ENCODE data around the gene MAN1B1. TPM values are rescaled to one million over a fixed set of nuclear protein-coding genes. Genes with fewer than 3 reads are reported as not detected.

MAN1B1 gene
- total and polyA plus RNA-seq, 7 experiments from 2014 or later, result 36.0 to 74.2 (median 64.7) TPM

GRCh38 chr9:137112564-137113384 is 26.0 kb downstream of the MAN1B1 start:
- Mint-ChIP-seq H3K4me1 (peaks cover 0 to 11% (median 5%) of the 10 kb centered on the region in 7 donors), H3K36me3 (peaks cover 0 to 3% (median 0%) of the 10 kb centered on the region in 5 donors), H3K27me3 (no peaks in the 10 kb centered on the region), H3K4me3 (peak overlapping the region in 8 of 10 donors; percentile 47 to 81 (median 72)), H3K27ac (peak overlapping the region in 4 of 9 donors; percentile 14 to 43 (median 26)), H3K9me3 (no peaks in the 10 kb centered on the region)
- Histone ChIP-seq H3K4me1 (ENCODE audit: control insufficient read depth in 2 of 2, insufficient read depth in 2 of 2, low read length in 2 of 2) (peaks cover 0 to 4% of the 10 kb centered on the region in 2 donors), H3K27ac (ENCODE audit: low read depth, low read length) (peak overlapping the region; percentile 59), H3K4me3 (ENCODE audit: low read length) (no peak overlapping the region), H3K36me3 (ENCODE audit: control insufficient read depth in 2 of 3, insufficient read depth in 3 of 3, low read length in 3 of 3) (peaks cover 0 to 54% (median 4%) of the 10 kb centered on the region in 3 experiments), H3K9me3 (ENCODE audit: control insufficient read depth in 2 of 3, low read length in 3 of 3) (no peaks in the 10 kb centered on the region), H3K27me3 (ENCODE audit: control insufficient read depth in 2 of 2, insufficient read depth in 2 of 2, low read length in 2 of 2) (no peaks in the 10 kb centered on the region)
- ATAC-seq (no peak), DNase-seq (no peak)
- CTCF ChIA-PET, result no interaction called here
- POLR2A ChIA-PET, result interaction anchor here (0.7 to 3.6 kb wide), 5 partner anchors 15 to 129 kb away, joined by 3 to 21 read pairs (median 3); partner anchors contain the start of genes MAN1B1 and TUBB4B
- intact Hi-C loops (cut with micrococcal nuclease), result no loop called here

- Histone ChIP-seq H3K36me3 (ENCODE audit: control insufficient read depth in 2 of 3, insufficient read depth in 3 of 3, low read length in 3 of 3) (peaks cover 0 to 47% (median 4%) of the 10 kb centered on the region in 3 experiments), H3K4me3 (ENCODE audit: low read length) (no peak overlapping the region), H3K27me3 (ENCODE audit: control insufficient read depth in 2 of 2, insufficient read depth in 2 of 2, low read length in 2 of 2) (no peaks in the 10 kb centered on the region), H3K4me1 (ENCODE audit: control insufficient read depth in 2 of 2, insufficient read depth in 2 of 2, low read length in 2 of 2) (peaks cover 0 to 4% of the 10 kb centered on the region in 2 donors), H3K27ac (ENCODE audit: low read depth, low read length) (peak overlapping the region; percentile 59), H3K9me3 (ENCODE audit: control insufficient read depth in 2 of 3, low read length in 3 of 3) (no peaks in the 10 kb centered on the region)
- Mint-ChIP-seq H3K27ac (peak overlapping the region in 5 of 9 donors; percentile 14 to 78 (median 38)), H3K27me3 (no peaks in the 10 kb centered on the region), H3K36me3 (peaks cover 0 to 3% (median 0%) of the 10 kb centered on the region in 5 donors), H3K4me3 (peak overlapping the region; percentile 36 to 81 (median 69)), H3K9me3 (no peaks in the 10 kb centered on the region), H3K4me1 (peaks cover 0 to 11% (median 5%) of the 10 kb centered on the region in 7 donors)
- POLR2A ChIA-PET, result interaction anchor here (0.6 to 3.6 kb wide), 8 partner anchors 13 to 129 kb away, joined by 3 to 21 read pairs (median 4); partner anchors contain the start of genes MAN1B1, RNF208 and TUBB4B
- peak; percentile 53 for ATAC-seq
- DNase-seq, result peak in 2 of 9 donors; percentile 21 to 28
- intact Hi-C loops (cut with micrococcal nuclease), result loop anchor here (1.0 to 2.0 kb wide), 7 partner anchors 15 to 322 kb away; partner anchors contain the start of genes MAN1B1 (in 1 of the 2), TMEM141 (in 1 of the 2) and TPRN (in 1 of the 2)
- CTCF ChIA-PET, result interaction anchor here (2.5 kb wide), 1 partner anchor 18 kb away, joined by 11 read pairs; no protein-coding TSS in a partner anchor
Observed at GRCh38 chr9:137113385-137114159, 26.8 kb downstream of the MAN1B1 start.

DNA sequence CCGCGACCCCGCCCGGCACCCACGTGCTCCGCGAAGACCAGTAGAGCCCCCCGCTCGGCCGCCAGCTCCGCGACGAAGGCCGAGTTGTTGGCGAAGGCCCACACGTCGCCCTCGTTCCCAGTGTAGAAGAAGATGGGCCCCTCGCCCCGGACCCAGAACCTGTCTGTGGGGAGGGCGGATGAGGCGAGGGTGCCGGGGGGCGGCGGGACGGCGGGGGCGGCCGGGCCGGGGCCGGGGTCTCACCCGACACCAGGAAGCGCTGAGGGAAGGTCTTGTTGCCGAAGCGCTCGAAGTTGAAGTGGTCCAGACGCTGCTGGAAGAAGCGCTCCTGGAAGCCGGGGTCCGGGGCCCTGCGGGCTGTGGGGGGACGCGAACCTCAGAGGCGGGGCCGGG is 27.4 kb downstream of the MAN1B1 start:
- ATAC-seq (peak; percentile 17), DNase-seq (no peak)
- peaks cover 0 to 3% (median 0%) of the 10 kb centered on the region in 5 donors for H3K36me3 Mint-ChIP-seq
- ChIA-PET CTCF (interaction anchor here (2.5 kb wide), 1 partner anchor 18 kb away, joined by 11 read pairs; no protein-coding TSS in a partner anchor), POLR2A (interaction anchor here (0.6 to 3.6 kb wide), 9 partner anchors 12 to 128 kb away, joined by 3 to 21 read pairs (median 4); partner anchors contain the start of genes MAN1B1, RNF208 and TUBB4B)
- no peaks in the 10 kb centered on the region for H3K27me3 Mint-ChIP-seq
- Histone ChIP-seq H3K36me3 (ENCODE audit: control insufficient read depth in 2 of 3, insufficient read depth in 3 of 3, low read length in 3 of 3) (peaks cover 0 to 40% (median 3%) of the 10 kb centered on the region in 3 experiments), H3K4me1 (ENCODE audit: control insufficient read depth in 2 of 2, insufficient read depth in 2 of 2, low read length in 2 of 2) (peaks cover 0 to 4% of the 10 kb centered on the region in 2 donors), H3K27me3 (ENCODE audit: control insufficient read depth in 2 of 2, insufficient read depth in 2 of 2, low read length in 2 of 2) (no peaks in the 10 kb centered on the region), H3K9me3 (ENCODE audit: control insufficient read depth in 2 of 3, low read length in 3 of 3) (no peaks in the 10 kb centered on the region), H3K27ac (ENCODE audit: low read depth, low read length) (peak overlapping the region; percentile 81), H3K4me3 (ENCODE audit: low read length) (peak overlapping the region; percentile 54)
- H3K4me3 Mint-ChIP-seq, result peak overlapping the region in 9 of 10 donors; percentile 45 to 82 (median 66)
- H3K4me1 Mint-ChIP-seq, result peaks cover 0 to 11% (median 5%) of the 10 kb centered on the region in 7 donors
- H3K27ac Mint-ChIP-seq, result no peak overlapping the region
- intact Hi-C loops (cut with micrococcal nuclease), result loop anchor here (1.0 to 2.0 kb wide), 7 partner anchors 15 to 323 kb away; partner anchors contain the start of genes MAN1B1 (in 1 of the 2), TMEM141 (in 1 of the 2) and TPRN (in 1 of the 2)
- no peaks in the 10 kb centered on the region for H3K9me3 Mint-ChIP-seq

DNA sequence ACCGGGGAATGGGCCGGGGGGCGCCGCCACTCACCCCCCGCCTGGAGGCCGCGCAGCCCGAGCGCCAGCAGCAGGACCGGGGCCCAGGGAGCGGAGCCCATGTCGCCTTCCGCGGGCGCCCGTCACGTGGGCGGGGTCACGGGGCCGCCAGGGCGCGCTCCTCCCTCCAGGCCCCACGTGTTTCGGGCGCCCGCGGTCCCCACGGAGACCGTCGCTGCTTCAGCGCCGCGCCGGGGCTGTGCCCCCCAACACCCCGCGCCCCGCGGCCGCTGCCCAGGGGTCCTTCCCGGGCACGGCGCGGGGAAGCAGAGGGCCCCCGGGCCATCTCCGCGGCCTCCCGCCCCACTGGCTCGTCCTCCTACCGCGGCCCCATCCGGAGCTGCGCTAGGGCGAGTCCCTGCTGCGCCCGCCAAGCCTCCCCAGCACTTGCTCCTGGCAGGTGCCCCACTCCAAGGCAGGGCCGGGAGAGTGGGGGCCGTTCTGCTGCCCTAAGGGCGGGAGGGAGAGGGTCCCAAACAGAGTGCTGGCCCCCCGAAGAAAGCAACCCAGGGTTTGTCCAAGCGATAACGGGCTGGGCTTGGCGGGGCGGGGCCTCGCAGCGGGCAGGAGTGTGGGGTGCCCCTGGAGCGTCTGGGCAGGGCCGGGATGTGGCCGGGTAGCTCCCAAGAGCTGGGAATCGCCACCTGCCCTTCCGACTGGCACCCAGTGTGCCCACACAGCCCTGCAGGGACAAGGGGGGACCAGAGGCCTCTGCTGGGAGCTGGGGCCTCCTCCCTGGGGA is 28.0 kb downstream of the MAN1B1 start, which contains the start of gene DPP7:
Gene DPP7 (minus strand): TSS at position 121 of the 781 bp plus-strand sequence. CDS start 20 bp downstream, at position 101.
- Histone ChIP-seq H3K4me1 (ENCODE audit: control insufficient read depth in 2 of 2, insufficient read depth in 2 of 2, low read length in 2 of 2) (peaks cover 0 to 4% of the 10 kb centered on the region in 2 donors), H3K27ac (ENCODE audit: low read depth, low read length) (peak within 1 kb of the TSS; percentile 81), H3K27me3 (ENCODE audit: control insufficient read depth in 2 of 2, insufficient read depth in 2 of 2, low read length in 2 of 2) (no peaks in the 10 kb centered on the region), H3K9me3 (ENCODE audit: control insufficient read depth in 2 of 3, low read length in 3 of 3) (no peaks in the 10 kb centered on the region), H3K4me3 (ENCODE audit: low read length) (peak within 1 kb of the TSS; percentile 54), H3K36me3 (ENCODE audit: control insufficient read depth in 2 of 3, insufficient read depth in 3 of 3, low read length in 3 of 3) (peaks cover 0 to 34% (median 0%) of the 10 kb centered on the region in 3 experiments)
- CTCF ChIA-PET, result interaction anchor here (1.4 to 2.5 kb wide), 2 partner anchors 10 to 19 kb away, joined by 4 to 11 read pairs; no protein-coding TSS in a partner anchor
- Mint-ChIP-seq H3K4me1 (peaks cover 0 to 13% (median 6%) of the 10 kb centered on the region in 7 donors), H3K36me3 (peaks cover 0 to 3% (median 0%) of the 10 kb centered on the region in 5 donors), H3K4me3 (peak within 1 kb of the TSS; percentile 38 to 82 (median 69)), H3K27me3 (no peaks in the 10 kb centered on the region), H3K9me3 (no peaks in the 10 kb centered on the region), H3K27ac (peak within 1 kb of the TSS in 4 of 9 donors; percentile 24 to 78 (median 40))
- POLR2A ChIA-PET, result interaction anchor here (1.2 to 3.6 kb wide), 7 partner anchors 15 to 127 kb away, joined by 3 to 21 read pairs (median 5); partner anchors contain the start of genes ANAPC2 and MAN1B1
- ATAC-seq (peak; percentile 93), DNase-seq (peak; percentile 63 to 88 (median 80))
- intact Hi-C loops (cut with micrococcal nuclease), result loop anchor here (1.0 to 2.0 kb wide), 7 partner anchors 14 to 324 kb away; partner anchors contain the start of genes MAN1B1 (in 1 of the 2), TMEM141 (in 1 of the 2) and TPRN (in 1 of the 2)

DNA sequence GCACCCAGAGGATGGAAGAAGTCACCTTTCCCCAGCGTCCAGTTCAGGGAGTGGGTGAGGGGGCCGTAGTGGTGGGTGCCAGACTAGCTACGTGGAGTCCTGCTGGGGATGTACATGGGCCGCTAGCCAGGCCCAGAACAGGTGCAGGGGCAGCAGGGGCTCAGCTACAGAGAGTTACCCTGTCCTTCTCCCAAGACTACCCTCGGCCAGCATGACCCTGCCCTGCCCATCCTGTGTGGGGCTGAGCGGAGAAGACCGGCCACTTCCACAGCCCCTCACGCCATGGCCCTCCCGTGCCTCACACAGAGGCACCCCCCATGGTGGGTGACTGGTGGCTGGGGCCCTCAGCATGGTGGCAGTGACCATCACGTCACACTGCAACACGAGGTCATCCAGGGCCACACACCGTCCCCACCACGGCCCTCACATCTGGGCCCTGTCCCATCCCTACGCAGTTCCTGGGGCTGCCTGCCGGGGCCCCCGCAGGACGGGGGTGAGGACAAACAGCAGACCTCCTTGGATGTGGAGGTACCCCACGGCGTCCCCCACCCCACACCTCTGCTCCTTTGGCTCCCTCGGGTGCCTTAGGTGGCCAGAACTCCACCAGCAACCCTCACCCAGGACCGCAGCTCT is 28.7 kb downstream of the MAN1B1 start:
- Mint-ChIP-seq H3K27ac (no peak overlapping the region), H3K27me3 (no peaks in the 10 kb centered on the region), H3K4me3 (peak overlapping the region in 3 of 10 donors; percentile 17 to 78 (median 51)), H3K9me3 (no peaks in the 10 kb centered on the region), H3K36me3 (peaks cover 0 to 3% (median 0%) of the 10 kb centered on the region in 5 donors), H3K4me1 (peaks cover 0 to 13% (median 6%) of the 10 kb centered on the region in 7 donors)
- no peak overlapping the region for H3K27ac ChIP-seq (ENCODE audit: low read depth, low read length)
- ChIA-PET CTCF (interaction anchor here (1.4 to 2.5 kb wide), 2 partner anchors 9 to 20 kb away, joined by 4 to 11 read pairs; no protein-coding TSS in a partner anchor), POLR2A (interaction anchor here (1.2 to 3.6 kb wide), 7 partner anchors 14 to 127 kb away, joined by 3 to 21 read pairs (median 5); partner anchors contain the start of genes ANAPC2 and MAN1B1)
- H3K4me1 ChIP-seq (ENCODE audit: control insufficient read depth in 2 of 2, insufficient read depth in 2 of 2, low read length in 2 of 2), result peaks cover 0 to 4% of the 10 kb centered on the region in 2 donors
- ATAC-seq, result no peak
- H3K36me3 ChIP-seq (ENCODE audit: control insufficient read depth in 2 of 3, insufficient read depth in 3 of 3, low read length in 3 of 3), result peaks cover 0 to 27% (median 0%) of the 10 kb centered on the region in 3 experiments
- H3K9me3 ChIP-seq (ENCODE audit: control insufficient read depth in 2 of 3, low read length in 3 of 3), result no peaks in the 10 kb centered on the region
- intact Hi-C loops (cut with micrococcal nuclease), result loop anchor here in 1 of 2 donors (2.0 kb wide), 1 partner anchor 13 kb away; no protein-coding TSS in a partner anchor
- H3K27me3 ChIP-seq (ENCODE audit: control insufficient read depth in 2 of 2, insufficient read depth in 2 of 2, low read length in 2 of 2), result no peaks in the 10 kb centered on the region
- DNase-seq, result no peak
- no peak overlapping the region for H3K4me3 ChIP-seq (ENCODE audit: low read length)
